Measurements from ENCODE around the gene LHFPL3.

- no peak for TF ChIP-seq CTCF (IDR thresholded peaks at IDR 0.05)
- no peak for TF ChIP-seq GABPA (IDR thresholded peaks at IDR 0.05; ENCODE audit: low read depth)
- no peak for TF ChIP-seq ELF1 (IDR thresholded peaks at IDR 0.05)
- TF ChIP-seq POLR2AphosphoS5 (IDR thresholded peaks at IDR 0.05; ENCODE audit: low read depth, low read length) = no peak
- no peak for TF ChIP-seq FOXM1 (IDR thresholded peaks at IDR 0.05; ENCODE audit: low read depth)
- TF ChIP-seq EP300 (IDR thresholded peaks at IDR 0.05; ENCODE audit: borderline replicate concordance in 1 of 2, low read depth in 1 of 2, low read length in 1 of 2) = no peak
- no peak for TF ChIP-seq SIN3A (IDR thresholded peaks at IDR 0.05; ENCODE audit: borderline replicate concordance, low read depth, low read length)
- no peak for TF ChIP-seq ZBTB33 (IDR thresholded peaks at IDR 0.05; ENCODE audit: borderline replicate concordance, low read depth)
- no peak for TF ChIP-seq RAD21 (IDR thresholded peaks at IDR 0.05; ENCODE audit: low read length)
- no peak for TF ChIP-seq EZH2phosphoT487 (IDR thresholded peaks at IDR 0.05; ENCODE audit: borderline replicate concordance, low read depth)
- no peak for TF ChIP-seq RCOR1 (IDR thresholded peaks at IDR 0.05; ENCODE audit: low read length)
- no peak for TF ChIP-seq TAF1 (IDR thresholded peaks at IDR 0.05; ENCODE audit: borderline replicate concordance, low read depth, low read length)
- TF ChIP-seq RXRA (IDR thresholded peaks at IDR 0.05; ENCODE audit: borderline replicate concordance, low read depth) = no peak
These were observed 39.5 kb downstream of the LHFPL3 start for GRCh38 chr7:104367926-104368325.

All from SK-N-SH (cell line).